GM19240 (cell line): Measurements from ENCODE around the gene DENND1B.
"Not testable (repeated sequence)": the region's sequence is repeated elsewhere in the genome, so short reads cannot be mapped to it uniquely, and the experiment has no call there.

Experiments used
- DNase-seq: peaks from one replicate; pipeline ENCODE4 v3.0.0; 2011; ENCODE audit warnings: low spot score; ENCODE audit not compliant: insufficient read length

The DENND1B gene

DNA sequence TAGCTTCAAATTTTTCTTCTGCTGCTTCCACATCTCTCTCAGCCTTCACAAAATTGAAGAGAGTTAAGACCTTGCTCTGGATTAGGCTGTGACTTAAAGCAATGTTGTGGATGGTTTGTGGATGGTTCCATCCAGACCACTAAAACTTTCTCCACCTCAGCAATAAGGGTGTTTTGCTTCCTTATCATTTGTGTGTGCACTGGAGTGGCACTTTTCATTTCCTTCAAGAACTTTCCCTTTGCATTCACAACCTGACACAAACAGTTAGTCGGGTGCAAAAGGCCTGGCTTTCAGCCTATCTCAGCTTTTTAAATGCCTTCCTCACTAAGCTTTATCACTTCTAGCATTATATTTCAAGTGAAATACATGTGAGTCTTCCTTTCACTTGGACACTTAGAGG lies 30.3 kb downstream of the DENND1B start:
- DNase-seq, result no peak

DNA sequence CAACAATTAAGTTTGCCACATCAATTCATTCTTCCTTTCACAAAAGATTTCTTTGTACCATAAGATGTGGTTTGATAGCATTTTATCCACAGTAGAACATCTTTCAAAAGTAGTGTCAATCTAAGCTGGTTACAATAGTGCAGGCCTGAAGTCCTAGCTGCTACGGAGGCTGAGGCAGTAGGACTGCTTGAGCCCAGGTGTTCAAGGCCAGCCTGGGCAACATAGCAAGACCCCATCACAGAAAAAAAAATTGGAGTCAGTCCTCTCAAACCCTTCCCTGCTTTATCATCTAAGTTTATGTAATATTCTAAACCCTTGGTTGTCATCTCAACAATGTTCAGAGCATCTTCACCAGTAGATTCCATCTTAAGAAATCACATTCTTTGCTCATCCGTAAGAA lies 31.7 kb downstream of the DENND1B start:
- DNase-seq, result no peak

DNA sequence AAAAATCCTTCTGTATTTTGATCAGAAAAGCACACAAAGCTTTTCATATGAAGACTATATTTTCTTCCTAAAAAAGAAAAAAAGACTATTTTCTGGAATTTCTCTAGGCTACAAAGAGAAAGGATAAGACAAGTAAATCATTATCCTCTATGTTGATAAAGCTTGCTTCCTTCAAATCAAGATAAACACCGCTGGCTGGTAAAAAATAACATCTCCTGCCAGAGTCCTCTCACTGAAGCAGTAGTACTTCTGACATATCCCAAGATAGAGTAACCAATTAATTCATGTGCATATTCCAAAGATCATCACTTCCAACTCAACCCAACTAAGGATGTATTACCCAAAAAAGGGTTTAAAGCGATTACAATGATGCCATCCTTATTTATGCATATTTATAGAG lies 34.3 kb downstream of the DENND1B start:
- no peak for DNase-seq

DNA sequence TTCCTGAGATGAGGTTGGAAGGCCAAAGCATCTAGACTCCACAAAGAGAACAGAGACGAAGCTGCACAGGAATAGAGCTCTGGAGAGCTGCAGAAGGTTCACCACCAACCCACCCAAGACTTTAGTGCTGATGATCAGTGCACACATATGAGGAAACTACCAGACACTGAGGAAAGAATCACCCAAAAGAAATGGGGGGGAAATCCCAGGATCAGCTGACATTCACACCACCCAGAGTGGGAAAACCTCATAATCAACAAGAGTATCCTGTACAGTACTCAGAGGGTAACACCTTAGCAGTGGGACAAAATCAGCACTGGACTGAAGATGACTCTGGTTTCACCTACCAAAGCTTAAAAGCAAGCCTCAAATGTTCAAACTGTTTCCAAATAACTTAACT lies 36.4 kb downstream of the DENND1B start:
- DNase-seq, result no peak

DNA sequence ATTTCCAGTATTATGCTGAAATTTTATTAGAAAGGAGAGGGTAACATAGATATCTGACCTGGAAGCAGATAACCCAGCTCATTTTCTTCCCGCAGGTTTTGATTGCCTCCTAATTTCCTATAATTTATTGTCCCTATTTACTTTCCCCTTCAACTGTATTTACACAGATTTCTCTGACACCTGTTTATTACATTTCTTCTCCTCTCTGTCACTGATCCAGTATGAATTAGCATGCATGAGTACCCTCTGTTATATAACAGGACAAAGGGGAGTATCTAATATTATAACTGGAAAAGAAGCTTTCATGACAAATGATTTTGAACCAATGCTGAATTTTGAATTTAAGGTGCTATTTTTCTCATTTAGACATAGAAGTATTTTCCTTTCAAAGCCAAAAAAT lies 37.4 kb downstream of the DENND1B start:
- no peak for DNase-seq

DNA sequence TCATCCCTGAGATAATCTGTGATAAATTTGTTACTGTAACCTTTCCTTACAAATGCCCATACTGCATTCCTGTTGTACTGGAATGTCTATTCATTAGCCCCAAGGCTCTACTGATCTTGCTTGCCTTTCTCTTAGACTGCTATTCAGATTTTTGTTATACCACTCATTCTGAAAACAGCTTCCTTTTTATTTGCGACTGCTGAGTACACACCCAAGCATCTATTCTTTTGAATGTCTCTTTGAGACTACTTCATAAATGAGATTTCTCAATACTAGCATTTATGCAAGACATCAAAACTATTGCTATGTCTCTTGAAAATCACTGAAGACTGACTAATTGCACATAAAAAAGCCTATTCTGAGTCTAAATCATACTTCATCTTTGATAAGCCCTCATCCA lies 38.6 kb downstream of the DENND1B start:
- no peak for DNase-seq

DNA sequence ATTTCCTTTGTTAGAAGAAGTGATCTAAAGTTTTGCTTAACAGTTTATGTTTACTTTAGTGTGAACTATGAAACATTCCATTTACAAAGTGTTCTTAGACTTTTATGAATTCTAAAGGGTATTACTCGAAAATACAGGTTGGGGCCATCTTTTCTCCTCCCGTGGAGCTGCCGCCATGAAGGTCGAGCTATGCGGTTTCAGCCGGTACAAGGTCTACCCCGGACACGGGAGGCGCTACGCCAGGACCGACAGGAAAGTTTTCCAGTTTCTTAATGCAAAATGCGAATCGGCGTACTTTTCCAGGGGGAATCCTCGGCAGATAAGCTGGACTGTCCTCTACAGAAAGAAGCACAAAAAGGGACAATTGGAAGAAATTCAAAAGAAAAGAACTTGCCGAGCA lies 39.8 kb downstream of the DENND1B start:
- DNase-seq, result no peak

DNA sequence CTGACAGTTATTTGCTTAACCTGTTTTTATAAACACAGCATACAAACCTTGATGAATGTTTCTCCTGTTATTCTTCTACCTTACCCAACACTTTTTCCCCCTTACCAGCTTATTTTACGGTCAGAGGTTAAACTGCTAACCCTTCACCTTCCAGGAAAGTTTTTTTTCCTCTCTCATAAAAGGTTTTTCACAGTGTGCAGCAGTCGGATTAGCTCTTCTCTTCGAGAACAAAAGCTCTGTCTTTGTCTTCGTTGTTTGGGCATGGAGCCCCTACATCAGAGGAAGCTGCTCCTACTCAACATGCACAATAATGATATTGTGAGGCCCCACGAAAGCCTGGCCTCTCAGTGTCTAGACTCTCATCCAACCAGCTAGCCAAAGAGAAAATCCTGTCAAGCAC lies 42.0 kb downstream of the DENND1B start:
- no peak for DNase-seq

DNA sequence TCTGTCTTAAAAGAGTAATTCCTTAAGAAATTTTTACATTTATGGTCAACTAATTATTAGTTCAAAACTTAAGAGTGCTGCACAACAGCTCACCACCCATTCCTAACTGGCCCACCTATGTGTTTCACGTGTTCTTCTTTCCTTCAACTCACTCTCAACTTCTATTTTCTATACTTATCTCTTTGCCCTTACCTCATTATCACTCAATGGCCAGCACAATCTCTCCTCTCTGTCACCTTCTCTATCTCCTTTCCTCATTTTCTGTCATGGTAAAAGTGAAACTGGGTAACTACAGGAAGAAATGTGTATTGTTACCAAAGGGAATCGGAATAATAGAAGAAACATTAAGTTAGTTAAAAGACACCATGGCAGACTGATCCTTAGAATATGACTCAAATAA lies 43.1 kb downstream of the DENND1B start:
- DNase-seq, result no peak

DNA sequence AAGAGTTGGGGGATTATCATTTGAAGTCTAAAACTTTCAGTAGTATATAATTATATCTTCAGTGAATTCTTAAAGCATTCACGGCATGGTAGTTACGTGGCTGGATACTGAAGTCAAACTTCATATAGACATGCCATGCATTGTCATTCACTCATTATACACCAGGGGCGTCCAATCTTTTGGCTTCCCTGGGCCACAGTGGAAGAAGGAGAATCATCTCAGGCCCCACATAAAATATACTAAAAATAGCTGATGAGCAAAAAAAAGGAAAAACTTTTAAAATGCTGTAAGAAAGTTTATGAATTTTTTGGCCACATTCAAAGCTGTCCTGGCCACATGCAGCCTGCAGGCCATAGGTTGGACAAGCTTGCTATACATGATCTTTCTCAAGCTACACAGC lies 43.8 kb downstream of the DENND1B start:
- no peak for DNase-seq

DNA sequence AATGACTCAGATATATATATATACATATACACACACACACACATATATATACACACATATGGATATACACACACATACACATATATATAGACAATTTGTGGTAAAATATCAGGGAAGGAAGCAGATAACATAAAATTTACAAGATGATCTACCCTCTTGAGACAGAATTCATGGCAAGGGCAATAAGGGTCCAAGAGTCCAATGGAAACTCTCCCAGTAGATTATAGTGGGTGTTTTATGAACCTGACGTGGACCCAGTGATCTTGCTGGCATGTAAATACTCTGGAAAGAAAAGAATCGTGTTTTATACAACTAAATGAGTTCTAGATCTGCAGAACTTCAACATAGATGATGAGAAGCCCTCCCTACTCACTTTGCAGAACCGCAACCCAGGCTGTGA lies 49.3 kb downstream of the DENND1B start:
- no peak for DNase-seq

DNA sequence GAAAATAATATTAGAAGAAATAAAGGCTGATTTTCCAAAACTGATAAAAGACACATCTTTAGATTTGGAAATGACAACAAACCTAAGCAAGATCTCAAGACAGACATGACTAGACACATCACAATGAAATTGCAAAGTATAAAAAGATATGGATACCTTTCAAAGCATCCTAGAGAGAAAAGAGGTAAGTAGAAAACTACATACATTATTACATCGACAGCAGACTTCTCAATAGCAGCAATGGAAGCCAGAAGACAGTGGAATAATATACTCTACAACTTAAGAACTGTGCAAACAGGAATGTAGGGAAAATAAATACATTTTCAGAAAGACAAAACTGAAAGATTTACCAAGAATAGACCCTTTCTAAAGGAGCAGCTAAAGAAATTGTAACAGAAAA lies 50.2 kb downstream of the DENND1B start:
- DNase-seq, result no peak

DNA sequence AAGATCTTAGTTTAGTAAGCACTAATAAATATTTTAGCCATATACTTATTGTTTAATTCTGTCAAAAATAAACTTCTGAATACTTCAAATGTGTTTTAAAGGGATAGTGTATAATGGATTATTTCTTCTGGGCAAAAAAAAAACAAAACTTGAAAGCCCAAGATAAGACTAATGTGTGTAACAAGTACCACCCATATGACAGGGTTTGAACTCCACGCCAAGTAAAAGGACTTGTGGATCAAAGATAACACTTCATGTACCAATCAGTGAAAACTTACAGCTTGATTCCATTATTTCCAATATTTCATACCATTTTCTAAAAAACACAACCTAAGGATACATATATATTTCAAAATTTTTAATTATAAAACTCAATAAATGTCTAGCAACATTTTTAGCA lies 59.5 kb downstream of the DENND1B start:
- DNase-seq, result no peak

DNA sequence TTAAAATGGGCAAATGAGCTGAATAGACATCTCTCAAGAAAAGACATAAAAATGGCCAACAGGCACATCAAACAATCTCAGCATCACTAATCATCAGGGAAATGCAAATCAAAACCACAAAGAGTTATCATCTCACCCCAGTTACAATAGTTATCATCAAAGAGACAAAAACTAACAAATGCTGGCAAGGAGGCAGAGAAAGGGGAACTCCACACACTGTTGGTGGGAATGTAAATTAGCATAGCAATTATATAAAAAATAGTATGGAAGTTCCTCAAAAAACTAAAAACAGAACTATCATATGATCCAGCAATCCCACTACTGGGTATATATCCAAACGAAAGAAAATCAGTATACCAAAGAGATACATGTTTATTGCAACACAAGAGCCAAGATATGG lies 68.7 kb downstream of the DENND1B start:
- DNase-seq, result no peak

DNA sequence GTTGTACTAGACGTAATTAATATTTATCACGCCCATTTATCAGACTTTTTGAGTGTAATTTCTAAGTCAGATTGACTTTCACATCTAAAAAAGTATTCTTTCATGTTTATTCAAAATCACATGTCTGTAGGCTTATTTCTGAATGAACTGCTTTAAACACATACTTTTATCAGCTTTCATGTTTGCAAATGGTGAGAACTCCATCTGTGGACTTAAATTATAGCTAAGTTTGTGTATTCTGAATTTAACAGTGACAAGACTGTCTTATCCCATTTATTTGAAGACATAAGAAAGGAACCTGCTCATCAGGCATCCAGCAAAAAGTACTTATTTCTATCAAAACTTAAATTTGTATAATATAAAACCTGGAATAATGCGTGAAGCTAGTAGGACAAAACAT lies 69.3 kb downstream of the DENND1B start:
- no peak for DNase-seq

DNA sequence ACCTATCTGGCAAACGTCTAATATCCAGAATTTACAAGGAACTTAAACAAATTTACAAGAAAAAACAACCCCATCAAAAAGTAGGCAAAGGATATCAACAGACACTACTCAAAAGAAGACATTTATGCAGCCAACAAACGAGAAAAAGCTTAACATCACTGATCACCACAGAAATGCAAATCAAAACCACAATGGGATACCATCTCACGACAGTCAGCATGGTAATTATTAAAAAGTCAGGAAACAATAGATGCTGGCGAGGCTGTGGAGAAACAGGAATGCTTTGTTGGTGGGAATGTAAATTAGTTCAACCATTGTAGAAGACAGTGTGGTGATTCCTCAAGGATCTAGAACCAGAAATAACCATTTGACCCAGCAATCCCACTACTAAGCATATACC lies 74.6 kb downstream of the DENND1B start:
- DNase-seq, result not testable (repeated sequence)

DNA sequence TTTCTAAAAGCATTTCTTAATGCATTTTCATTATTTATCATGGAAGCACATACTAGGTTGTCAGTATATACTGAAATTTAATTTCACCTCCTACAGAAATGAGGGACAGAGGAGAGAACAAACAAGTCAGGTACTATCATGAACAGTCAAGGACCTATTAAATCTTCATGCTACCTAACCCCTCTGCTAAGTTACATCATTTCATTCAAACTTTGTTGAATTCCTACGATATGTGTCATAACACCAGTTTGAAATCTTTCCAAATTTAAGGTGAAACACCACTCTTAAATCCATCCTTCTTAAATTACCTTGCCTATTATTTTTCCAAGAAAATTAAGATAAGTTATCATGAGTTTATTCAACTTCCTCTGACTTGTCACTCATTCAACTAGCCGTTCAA lies 78.9 kb downstream of the DENND1B start:
- DNase-seq, result no peak

DNA sequence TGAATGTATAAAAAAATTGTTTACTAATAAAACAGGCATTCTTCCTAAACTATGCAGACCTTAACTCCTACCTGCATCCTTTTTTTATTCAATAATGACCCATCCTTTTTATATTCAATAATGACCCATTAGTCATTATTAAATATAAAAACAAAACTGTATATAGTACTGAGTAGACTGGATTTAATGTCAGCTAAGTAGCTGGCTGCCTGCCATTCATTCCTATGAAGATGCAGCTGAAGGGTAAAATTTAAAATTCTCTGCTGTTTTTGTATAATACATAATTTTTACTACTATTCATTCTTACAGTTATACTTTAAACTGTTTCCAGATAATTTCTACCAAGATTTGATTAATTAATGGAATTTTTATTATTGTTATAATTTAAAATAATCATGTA lies 79.3 kb downstream of the DENND1B start:
- DNase-seq, result no peak

DNA sequence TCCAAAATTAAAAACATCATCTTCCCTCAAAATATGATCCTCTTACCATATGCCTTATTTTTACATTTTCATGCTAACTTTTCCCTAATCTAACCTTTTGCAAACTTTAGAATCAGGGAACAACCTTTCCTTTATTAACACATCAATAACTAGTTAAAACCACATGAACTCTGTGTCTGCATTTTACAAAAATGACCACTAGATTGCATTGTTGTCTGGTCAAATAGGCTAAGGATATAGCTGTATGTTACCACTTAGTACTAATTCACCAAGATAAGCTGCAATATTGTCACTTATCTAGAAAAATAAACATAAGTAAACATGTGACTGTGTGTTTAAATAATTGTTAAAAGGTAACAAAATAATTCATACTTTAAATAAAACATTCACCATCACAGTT lies 82.3 kb downstream of the DENND1B start:
- DNase-seq, result no peak

DNA sequence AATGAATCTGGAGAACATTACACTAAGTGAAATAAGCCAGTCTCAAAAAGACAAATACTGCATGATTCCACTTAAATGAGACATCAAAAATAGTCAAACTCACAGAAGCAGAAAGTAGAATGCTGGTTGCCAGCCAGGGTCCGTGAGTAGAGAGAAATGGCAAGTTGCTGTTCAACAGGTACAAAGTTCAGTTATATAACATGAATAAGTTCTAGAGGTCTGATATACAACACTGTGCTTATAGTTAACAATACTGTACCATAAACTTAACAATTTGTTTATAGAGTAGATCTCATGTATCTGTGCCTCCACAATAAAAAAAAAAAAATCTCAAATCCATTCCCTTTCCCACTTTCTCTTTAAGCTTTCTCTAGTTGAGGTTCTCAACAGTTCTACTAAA lies 83.5 kb downstream of the DENND1B start:
- DNase-seq, result no peak

DNA sequence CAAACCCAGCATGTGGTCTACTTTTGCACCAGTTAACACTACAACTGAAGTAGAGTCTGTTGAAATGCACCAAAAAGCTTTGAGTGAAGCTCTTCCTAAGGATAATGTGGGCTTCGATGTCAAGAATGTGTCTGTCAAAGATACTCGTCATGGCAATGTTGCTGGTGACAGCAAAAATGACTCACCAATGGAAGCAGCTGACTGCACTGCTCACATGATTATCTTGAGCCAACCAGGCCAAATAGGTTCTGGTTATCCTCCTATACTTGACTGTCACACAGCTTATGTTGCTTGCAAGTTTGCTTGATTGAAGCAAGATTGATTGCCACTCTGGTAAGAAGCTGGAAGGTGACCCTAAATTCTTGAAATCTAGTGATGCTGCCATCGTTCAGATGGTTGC lies 85.2 kb downstream of the DENND1B start:
- no peak for DNase-seq

DNA sequence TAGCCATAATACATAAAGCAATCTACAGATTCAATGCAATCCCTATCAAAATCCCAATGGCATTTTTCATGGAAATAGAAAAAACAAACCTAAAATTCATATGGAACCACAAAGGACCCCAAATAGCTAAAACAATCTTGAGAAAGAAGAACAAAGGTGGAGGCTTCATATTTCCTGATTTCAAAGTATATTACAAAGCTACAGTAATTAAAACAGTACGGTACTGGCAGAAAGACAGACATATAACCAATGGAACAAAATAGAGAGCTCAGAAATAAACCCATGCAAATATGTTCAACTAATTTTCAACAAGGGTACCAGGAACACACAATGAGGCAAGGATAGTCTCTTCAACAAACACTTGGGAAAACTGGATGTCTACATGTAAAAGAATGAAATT lies 87.0 kb downstream of the DENND1B start:
- no peak for DNase-seq

DNA sequence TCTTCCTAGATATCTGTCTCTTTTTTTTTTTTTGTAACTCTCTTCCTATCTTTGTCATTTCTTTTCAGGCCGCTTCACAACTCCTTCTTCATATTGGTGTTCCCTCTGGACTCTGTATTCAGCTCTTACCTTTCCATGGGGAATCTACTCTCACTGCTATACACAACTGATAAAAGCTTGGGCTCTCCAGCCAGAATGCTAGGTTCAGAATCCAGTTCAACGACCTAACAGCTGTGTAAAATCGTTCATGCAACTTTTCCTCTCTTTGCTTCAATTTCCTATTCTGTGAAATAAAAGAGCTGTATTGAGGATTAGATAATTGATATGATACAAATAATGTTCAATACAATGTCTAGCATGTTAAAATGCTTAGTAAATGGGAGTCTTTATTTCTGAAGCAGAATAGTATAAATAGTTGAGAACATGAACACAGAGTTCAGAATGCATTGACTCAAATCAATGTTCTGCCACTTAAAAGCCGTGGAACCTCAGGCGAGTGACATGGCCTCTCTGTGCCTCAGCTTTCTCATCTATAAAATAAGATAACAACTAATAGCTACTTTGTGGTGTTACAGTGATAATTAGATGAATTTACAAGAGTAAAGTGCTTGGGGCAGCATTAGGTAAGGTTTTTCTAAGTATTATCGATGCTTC lies 88.5 kb downstream of the DENND1B start:
- no peak for DNase-seq

DNA sequence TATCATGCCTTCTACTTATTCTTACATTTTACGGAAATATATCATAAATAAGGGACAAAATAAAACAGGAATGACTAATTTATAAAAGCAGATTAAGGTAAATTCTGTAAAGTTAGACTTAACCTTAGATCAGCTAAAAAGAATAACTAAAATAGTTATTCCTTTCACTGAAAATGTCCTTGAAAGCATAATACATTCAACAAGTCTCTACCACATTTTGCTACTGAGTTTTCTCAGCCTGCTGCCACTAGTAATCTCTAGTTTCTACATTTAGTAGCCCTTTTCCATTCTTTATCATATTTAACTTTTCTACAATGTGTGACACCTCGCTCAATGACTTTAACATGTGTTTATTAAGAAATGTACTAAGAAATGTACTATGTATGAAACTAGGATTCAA lies 89.0 kb downstream of the DENND1B start:
- DNase-seq, result no peak
